ENCODE measurements around the gene DAPK1.

The DAPK1 gene

GRCh38 chr9:87609002-87609401 lies 111.3 kb downstream of the DAPK1 start:
- DNase-seq (ENCODE audit: insufficient read length, low spot score) (no peak), FAIRE-seq (no peak)
- TF ChIP-seq TAF1 (IDR thresholded peaks at IDR 0.05; ENCODE audit: low read depth, low read length) (no peak), PAX5 (IDR thresholded peaks at IDR 0.05; ENCODE audit: insufficient read depth, low read length, severe bottlenecking) (no peak), POLR2A (IDR thresholded peaks at IDR 0.05; ENCODE audit: low read depth, low read length) (no peak), POU2F2 (IDR thresholded peaks at IDR 0.05; ENCODE audit: low read depth, low read length) (no peak), POLR2AphosphoS5 (IDR thresholded peaks at IDR 0.05; ENCODE audit: low read depth, low read length) (no peak), SPI1 (IDR thresholded peaks at IDR 0.05; ENCODE audit: low read depth, low read length) (no peak)

GRCh38 chr9:87609486-87609885 lies 111.8 kb downstream of the DAPK1 start:
- no peak for DNase-seq (ENCODE audit: insufficient read length, low spot score)
- FAIRE-seq = no peak

GRCh38 chr9:87610200-87611155 lies 112.8 kb downstream of the DAPK1 start:
- DNase-seq (ENCODE audit: insufficient read length, low spot score) (no peak), FAIRE-seq (no peak)
- no peak for TF ChIP-seq TAF1 (IDR thresholded peaks at IDR 0.05; ENCODE audit: low read depth, low read length)
- no peak for TF ChIP-seq POU2F2 (IDR thresholded peaks at IDR 0.05; ENCODE audit: low read depth, low read length)
- no peak for TF ChIP-seq POLR2A (IDR thresholded peaks at IDR 0.05; ENCODE audit: low read depth, low read length)
- TF ChIP-seq PAX5 (IDR thresholded peaks at IDR 0.05; ENCODE audit: insufficient read depth, low read length, severe bottlenecking) = no peak
- no peak for TF ChIP-seq POLR2AphosphoS5 (IDR thresholded peaks at IDR 0.05; ENCODE audit: low read depth, low read length)
- TF ChIP-seq SPI1 (IDR thresholded peaks at IDR 0.05; ENCODE audit: low read depth, low read length) = no peak

More at GRCh38 chr9:87609486-87609885, 111.8 kb downstream of the DAPK1 start:
- TF ChIP-seq POLR2A (IDR thresholded peaks at IDR 0.05; ENCODE audit: low read depth, low read length) (no peak), SPI1 (IDR thresholded peaks at IDR 0.05; ENCODE audit: low read depth, low read length) (no peak), TAF1 (IDR thresholded peaks at IDR 0.05; ENCODE audit: low read depth, low read length) (no peak), POU2F2 (IDR thresholded peaks at IDR 0.05; ENCODE audit: low read depth, low read length) (no peak), POLR2AphosphoS5 (IDR thresholded peaks at IDR 0.05; ENCODE audit: low read depth, low read length) (no peak), PAX5 (IDR thresholded peaks at IDR 0.05; ENCODE audit: insufficient read depth, low read length, severe bottlenecking) (no peak)

- DNase-seq (ENCODE audit: insufficient read length, low spot score) (no peak), FAIRE-seq (no peak)
- TF ChIP-seq TAF1 (IDR thresholded peaks at IDR 0.05; ENCODE audit: low read depth, low read length) (no peak), POLR2A (IDR thresholded peaks at IDR 0.05; ENCODE audit: low read depth, low read length) (no peak), POLR2AphosphoS5 (IDR thresholded peaks at IDR 0.05; ENCODE audit: low read depth, low read length) (no peak), PAX5 (IDR thresholded peaks at IDR 0.05; ENCODE audit: insufficient read depth, low read length, severe bottlenecking) (no peak), POU2F2 (IDR thresholded peaks at IDR 0.05; ENCODE audit: low read depth, low read length) (no peak), SPI1 (IDR thresholded peaks at IDR 0.05; ENCODE audit: low read depth, low read length) (no peak)
Measured at GRCh38 chr9:87611776-87612175, 114.1 kb downstream of the DAPK1 start.

- TF ChIP-seq POLR2A (IDR thresholded peaks at IDR 0.05; ENCODE audit: low read depth, low read length) = no peak
- TF ChIP-seq TAF1 (IDR thresholded peaks at IDR 0.05; ENCODE audit: low read depth, low read length) = no peak
- TF ChIP-seq SPI1 (IDR thresholded peaks at IDR 0.05; ENCODE audit: low read depth, low read length) = no peak
- TF ChIP-seq POLR2AphosphoS5 (IDR thresholded peaks at IDR 0.05; ENCODE audit: low read depth, low read length) = no peak
- TF ChIP-seq POU2F2 (IDR thresholded peaks at IDR 0.05; ENCODE audit: low read depth, low read length) = no peak
- no peak for TF ChIP-seq PAX5 (IDR thresholded peaks at IDR 0.05; ENCODE audit: insufficient read depth, low read length, severe bottlenecking)
- DNase-seq (ENCODE audit: insufficient read length, low spot score) (no peak), FAIRE-seq (no peak)
Measured at GRCh38 chr9:87612536-87612935, 114.9 kb downstream of the DAPK1 start.

GRCh38 chr9:87613265-87614111 lies 115.8 kb downstream of the DAPK1 start:
- no peak for DNase-seq (ENCODE audit: insufficient read length, low spot score)
- TF ChIP-seq POLR2AphosphoS5 (IDR thresholded peaks at IDR 0.05; ENCODE audit: low read depth, low read length) (no peak), SPI1 (IDR thresholded peaks at IDR 0.05; ENCODE audit: low read depth, low read length) (no peak), TAF1 (IDR thresholded peaks at IDR 0.05; ENCODE audit: low read depth, low read length) (no peak), PAX5 (IDR thresholded peaks at IDR 0.05; ENCODE audit: insufficient read depth, low read length, severe bottlenecking) (no peak)
- no peak for FAIRE-seq

- FAIRE-seq = no peak
- no peak for DNase-seq (ENCODE audit: insufficient read length, low spot score)
- no peak for TF ChIP-seq TAF1 (IDR thresholded peaks at IDR 0.05; ENCODE audit: low read depth, low read length)
- TF ChIP-seq PAX5 (IDR thresholded peaks at IDR 0.05; ENCODE audit: insufficient read depth, low read length, severe bottlenecking) = no peak
Measured at GRCh38 chr9:87614397-87614796, 116.7 kb downstream of the DAPK1 start.

- DNase-seq (ENCODE audit: insufficient read length, low spot score) (no peak), FAIRE-seq (no peak)
- TF ChIP-seq POLR2AphosphoS5 (IDR thresholded peaks at IDR 0.05; ENCODE audit: low read depth, low read length) (no peak), POLR2A (IDR thresholded peaks at IDR 0.05; ENCODE audit: low read depth, low read length) (no peak), SPI1 (IDR thresholded peaks at IDR 0.05; ENCODE audit: low read depth, low read length) (no peak), POU2F2 (IDR thresholded peaks at IDR 0.05; ENCODE audit: low read depth, low read length) (no peak), TAF1 (IDR thresholded peaks at IDR 0.05; ENCODE audit: low read depth, low read length) (no peak), PAX5 (IDR thresholded peaks at IDR 0.05; ENCODE audit: insufficient read depth, low read length, severe bottlenecking) (no peak)
Measured at GRCh38 chr9:87615136-87615535, 117.5 kb downstream of the DAPK1 start.

GRCh38 chr9:87615547-87616148 lies 118.0 kb downstream of the DAPK1 start:
- TF ChIP-seq POLR2A (IDR thresholded peaks at IDR 0.05; ENCODE audit: low read depth, low read length) = no peak
- no peak for TF ChIP-seq TAF1 (IDR thresholded peaks at IDR 0.05; ENCODE audit: low read depth, low read length)
- no peak for TF ChIP-seq POLR2AphosphoS5 (IDR thresholded peaks at IDR 0.05; ENCODE audit: low read depth, low read length)
- TF ChIP-seq POU2F2 (IDR thresholded peaks at IDR 0.05; ENCODE audit: low read depth, low read length) = no peak
- no peak for TF ChIP-seq SPI1 (IDR thresholded peaks at IDR 0.05; ENCODE audit: low read depth, low read length)
- no peak for TF ChIP-seq PAX5 (IDR thresholded peaks at IDR 0.05; ENCODE audit: insufficient read depth, low read length, severe bottlenecking)
- no peak for FAIRE-seq
- no peak for DNase-seq (ENCODE audit: insufficient read length, low spot score)

Measured in GM12891 (cell line).